A549 treated with GW870086 at 1 μM for 4 hours (cell line): Measurements from ENCODE around the gene MYL12B. TPM values are rescaled to one million over a fixed set of nuclear protein-coding genes. Genes with fewer than 3 reads are reported as not detected.

Experiments used
- total RNA-seq: library from RNA; stranded (reverse); fragments of 200-300 nt; extraction: Qiagen RNA extraction; gene quantifications from 5 replicates; pipeline ENCODE4 v1.2.3, GENCODE V29; 2022; ENCODE audit warnings: low read depth

MYL12B gene
- 393 to 421 TPM (median 397 TPM) in 5 replicates for total RNA-seq

DNA sequence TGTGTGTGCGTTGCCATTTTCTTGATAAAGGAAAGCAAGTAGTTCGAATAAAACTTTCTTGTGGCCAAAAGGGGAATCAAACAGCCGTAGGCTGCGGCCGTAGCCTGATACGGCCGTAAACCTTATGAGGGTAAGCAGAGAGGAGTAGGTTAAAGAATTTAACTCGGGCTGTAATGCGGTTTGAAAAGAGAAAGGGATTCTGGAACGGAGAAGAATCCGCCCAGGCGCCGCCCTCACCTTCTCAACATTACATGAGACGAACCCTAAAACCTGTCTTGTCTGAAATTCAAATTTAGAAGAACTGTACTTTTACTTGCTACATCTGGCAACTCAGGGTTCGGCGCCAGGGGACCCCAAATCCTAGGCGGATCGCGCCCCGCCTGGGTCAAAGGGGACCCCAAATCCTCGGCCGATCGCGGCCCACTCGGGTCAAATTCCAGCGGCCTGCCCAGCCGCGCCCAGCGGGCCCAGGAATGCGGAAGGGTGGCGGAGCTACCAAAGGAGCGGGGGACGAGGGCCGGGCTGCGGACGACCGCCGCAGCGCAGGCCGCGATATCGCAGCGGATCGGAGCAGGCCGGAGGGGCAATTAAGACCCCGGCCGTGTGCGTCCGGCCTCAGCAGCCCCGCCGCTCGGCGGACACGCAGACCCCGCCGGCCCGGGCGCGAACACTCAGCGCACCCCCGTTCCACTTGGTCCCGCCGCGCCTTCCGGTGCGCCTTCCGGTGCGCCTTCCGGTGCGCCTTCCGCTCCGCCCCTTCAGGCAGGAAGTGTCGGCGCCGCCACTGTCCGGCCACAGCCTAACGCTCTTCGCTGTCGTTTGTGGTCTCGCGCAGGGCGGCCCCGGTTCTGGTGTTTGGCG is at the start of gene MYL12B:
TSS of gene MYL12B (plus strand) at position 761 of the 861 bp plus-strand sequence. CDS start 10,766 bp downstream, outside the sequence.

DNA sequence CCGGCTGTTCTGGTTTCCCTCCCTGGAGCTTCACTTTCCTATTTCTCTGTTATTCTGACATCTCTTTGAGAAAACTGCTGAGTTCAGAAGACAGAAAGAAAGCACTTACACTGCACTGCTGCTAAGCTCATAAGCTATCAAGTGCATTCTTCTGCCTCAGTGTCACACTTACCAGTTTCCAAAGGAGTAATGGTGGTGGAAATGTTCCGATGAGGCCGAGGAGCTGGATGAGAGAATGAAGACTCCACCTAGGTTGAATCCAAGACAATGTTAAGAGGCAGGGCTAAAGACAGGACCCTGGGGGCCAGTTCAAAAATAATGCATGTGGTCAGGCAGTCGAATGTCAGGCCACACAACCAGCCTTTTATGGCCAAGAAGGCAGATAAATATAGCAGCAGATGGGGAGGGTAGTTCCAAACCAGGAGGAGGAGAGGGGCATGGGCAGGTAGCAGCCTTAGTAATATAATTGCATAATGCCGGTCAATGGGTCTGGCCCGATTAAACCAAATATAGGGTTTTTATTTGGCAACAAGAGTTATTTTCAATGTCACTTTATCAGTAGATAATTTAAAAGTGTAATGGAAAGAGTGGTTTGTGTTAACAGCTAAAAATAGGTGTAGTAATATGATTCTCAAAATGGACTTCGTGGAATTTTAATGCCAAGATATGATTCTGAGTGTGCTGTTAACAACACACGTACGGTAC is 42.1 kb upstream of the MYL12B start, which contains the start of gene MYOM1:
TSS of gene MYOM1 (minus strand) at position 338 of the 705 bp plus-strand sequence. CDS start 4,745 bp downstream, outside the sequence.

DNA sequence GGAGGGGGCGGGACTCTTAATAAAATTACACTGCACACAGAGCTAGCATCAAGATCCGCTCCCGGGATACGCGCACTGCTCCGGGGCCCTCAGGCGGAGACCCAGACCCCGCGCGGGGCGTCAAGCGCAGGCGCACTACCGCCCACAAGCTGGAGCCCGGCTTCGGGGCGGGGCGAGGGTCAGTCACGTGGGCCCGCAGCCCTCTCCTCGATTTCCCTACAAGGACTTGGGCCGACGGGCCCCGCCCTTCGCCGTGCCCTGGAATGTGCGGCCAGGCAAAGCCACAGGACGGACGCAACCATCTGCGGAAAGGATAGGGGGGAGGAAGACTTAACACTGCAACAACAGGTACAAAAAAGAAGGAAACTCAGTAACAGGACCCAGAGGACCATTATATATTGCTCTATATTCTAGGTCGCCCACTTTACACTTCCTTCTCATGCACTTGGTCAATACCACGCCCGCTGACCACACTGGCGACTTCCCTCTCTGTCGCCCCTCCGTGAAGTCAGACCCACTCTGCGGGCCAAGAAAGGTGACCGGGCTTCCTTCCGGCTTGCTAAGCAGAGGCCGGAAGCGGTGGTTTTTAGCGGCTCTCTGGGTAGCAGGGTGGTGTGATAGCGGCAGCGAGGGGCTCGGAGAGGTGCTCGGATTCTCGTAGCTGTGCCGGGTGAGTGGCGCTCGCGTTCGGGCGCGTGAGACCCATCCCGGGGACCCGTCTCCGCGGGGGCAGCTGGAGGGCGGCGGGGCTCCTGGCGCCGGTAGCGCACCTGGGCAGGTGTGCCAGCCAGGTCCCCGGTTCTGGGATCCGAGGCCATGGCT is 14.5 kb upstream of the MYL12B start, which contains the start of gene MYL12A:
TSS of gene MYL12A (plus strand) at position 562 of the 822 bp plus-strand sequence. CDS start 5,447 bp downstream, outside the sequence.

Other genes starting within 250 kb of the MYL12B start
- gene LPIN2, start 249.0 kb upstream of the MYL12B start, total RNA-seq: 15.5 to 19.7 TPM (median 18.6 TPM) in 5 replicates
- gene MYOM1, start 42.2 kb upstream of the MYL12B start, total RNA-seq: 0.08 to 0.26 TPM (median 0.15 TPM) in 5 replicates
- gene MYL12A, start 14.3 kb upstream of the MYL12B start, total RNA-seq: 278 to 355 TPM (median 335 TPM) in 5 replicates
- 94.6 to 149 TPM (median 137 TPM) in 5 replicates for gene TGIF1, start 188.0 kb downstream of the MYL12B start, total RNA-seq